Measurements from ENCODE around the gene PMF1. TPM values are rescaled to one million over a fixed set of nuclear protein-coding genes. Genes with fewer than 3 reads are reported as not detected.

Gene PMF1
- total RNA-seq, 1 donor from 2014 or later = 81.8 TPM

- H3K27me3 ChIP-seq (ENCODE audit: control insufficient read depth, insufficient read depth, low read length) = no peaks in the 10 kb centered on the region
- no peak for DNase-seq (ENCODE audit: low read depth)
- H3K4me3 ChIP-seq (ENCODE audit: low read depth, low read length) = no peak overlapping the region
- TF ChIP-seq, protein P1, sequence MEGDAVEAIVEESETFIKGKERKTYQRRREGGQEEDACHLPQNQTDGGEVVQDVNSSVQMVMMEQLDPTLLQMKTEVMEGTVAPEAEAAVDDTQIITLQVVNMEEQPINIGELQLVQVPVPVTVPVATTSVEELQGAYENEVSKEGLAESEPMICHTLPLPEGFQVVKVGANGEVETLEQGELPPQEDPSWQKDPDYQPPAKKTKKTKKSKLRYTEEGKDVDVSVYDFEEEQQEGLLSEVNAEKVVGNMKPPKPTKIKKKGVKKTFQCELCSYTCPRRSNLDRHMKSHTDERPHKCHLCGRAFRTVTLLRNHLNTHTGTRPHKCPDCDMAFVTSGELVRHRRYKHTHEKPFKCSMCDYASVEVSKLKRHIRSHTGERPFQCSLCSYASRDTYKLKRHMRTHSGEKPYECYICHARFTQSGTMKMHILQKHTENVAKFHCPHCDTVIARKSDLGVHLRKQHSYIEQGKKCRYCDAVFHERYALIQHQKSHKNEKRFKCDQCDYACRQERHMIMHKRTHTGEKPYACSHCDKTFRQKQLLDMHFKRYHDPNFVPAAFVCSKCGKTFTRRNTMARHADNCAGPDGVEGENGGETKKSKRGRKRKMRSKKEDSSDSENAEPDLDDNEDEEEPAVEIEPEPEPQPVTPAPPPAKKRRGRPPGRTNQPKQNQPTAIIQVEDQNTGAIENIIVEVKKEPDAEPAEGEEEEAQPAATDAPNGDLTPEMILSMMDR (IDR thresholded peaks at IDR 0.05; ENCODE audit: insufficient read depth, low read length, poor library complexity, severe bottlenecking) = no peak
- no peaks in the 10 kb centered on the region for H3K36me3 ChIP-seq (ENCODE audit: control insufficient read depth, insufficient read depth, low read length)
Observed at GRCh38 chr1:156229809-156230472, 17.1 kb downstream of the PMF1 start.

- TF ChIP-seq, protein P1 (IDR thresholded peaks at IDR 0.05; ENCODE audit: insufficient read depth, low read length, poor library complexity, severe bottlenecking) = no peak
- Histone ChIP-seq H3K4me3 (ENCODE audit: low read depth, low read length) (no peak overlapping the region), H3K36me3 (ENCODE audit: control insufficient read depth, insufficient read depth, low read length) (no peaks in the 10 kb centered on the region), H3K27me3 (ENCODE audit: control insufficient read depth, insufficient read depth, low read length) (no peaks in the 10 kb centered on the region)
- no peak for DNase-seq (ENCODE audit: low read depth)
Observed at GRCh38 chr1:156230473-156230837, 17.6 kb downstream of the PMF1 start.

GRCh38 chr1:156232201-156232894, 19.5 kb downstream of the PMF1 start:
- H3K27me3 ChIP-seq (ENCODE audit: control insufficient read depth, insufficient read depth, low read length) = no peaks in the 10 kb centered on the region
- H3K36me3 ChIP-seq (ENCODE audit: control insufficient read depth, insufficient read depth, low read length) = no peaks in the 10 kb centered on the region
- TF ChIP-seq, protein P1 (IDR thresholded peaks at IDR 0.05; ENCODE audit: insufficient read depth, low read length, poor library complexity, severe bottlenecking) = no peak
- H3K4me3 ChIP-seq (ENCODE audit: low read depth, low read length) = no peak overlapping the region
- no peak for DNase-seq (ENCODE audit: low read depth)

DNA sequence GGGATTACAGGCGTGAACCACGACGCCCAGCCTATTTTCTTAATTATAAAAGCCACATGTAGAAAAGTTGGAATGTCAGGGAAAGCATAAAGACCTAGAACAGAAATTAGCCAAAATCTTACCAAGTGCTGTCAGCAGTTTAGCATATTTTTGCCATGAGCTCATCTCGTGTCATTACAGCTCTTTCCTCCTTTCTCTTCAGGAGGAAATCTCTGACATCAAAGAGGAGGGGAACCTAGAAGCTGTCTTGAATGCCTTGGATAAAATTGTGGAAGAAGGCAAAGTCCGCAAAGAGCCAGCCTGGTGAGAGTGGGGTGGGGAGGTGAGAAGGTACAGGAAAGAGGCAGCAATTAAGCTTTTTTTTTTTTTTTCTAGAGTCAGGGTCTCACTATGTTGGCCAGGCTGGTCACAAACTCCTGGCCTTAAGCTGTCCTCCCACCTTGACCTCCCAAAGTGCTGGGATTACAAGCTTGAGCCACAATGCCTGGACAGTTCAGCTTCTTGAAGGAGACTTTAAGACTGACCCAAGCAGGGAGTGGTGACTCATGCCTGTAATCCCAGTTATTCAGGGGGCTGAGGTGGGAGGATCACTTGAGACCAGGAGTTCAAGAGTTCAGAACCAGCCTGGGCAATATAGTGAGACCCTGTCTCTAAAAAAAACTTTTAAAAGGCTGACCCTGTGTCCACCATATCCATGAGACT, 20.8 kb downstream of the PMF1 start:
- no peak overlapping the region for H3K4me3 ChIP-seq (ENCODE audit: low read depth, low read length)
- TF ChIP-seq, protein P1 (IDR thresholded peaks at IDR 0.05; ENCODE audit: insufficient read depth, low read length, poor library complexity, severe bottlenecking) = no peak
- H3K27me3 ChIP-seq (ENCODE audit: control insufficient read depth, insufficient read depth, low read length) = no peaks in the 10 kb centered on the region
- H3K36me3 ChIP-seq (ENCODE audit: control insufficient read depth, insufficient read depth, low read length) = no peaks in the 10 kb centered on the region
- DNase-seq (ENCODE audit: low read depth) = no peak

- no peak overlapping the region for H3K4me3 ChIP-seq (ENCODE audit: low read depth, low read length)
- no peaks in the 10 kb centered on the region for H3K27me3 ChIP-seq (ENCODE audit: control insufficient read depth, insufficient read depth, low read length)
- TF ChIP-seq, protein P1 (IDR thresholded peaks at IDR 0.05; ENCODE audit: insufficient read depth, low read length, poor library complexity, severe bottlenecking) = no peak
- no peaks in the 10 kb centered on the region for H3K36me3 ChIP-seq (ENCODE audit: control insufficient read depth, insufficient read depth, low read length)
- DNase-seq (ENCODE audit: low read depth) = no peak
Observed at GRCh38 chr1:156236164-156236563, 23.4 kb downstream of the PMF1 start.
